Endothelial cell of umbilical vein (primary cell): ENCODE results near the gene KDM4C. TPM values are rescaled to one million over a fixed set of nuclear protein-coding genes. Genes with fewer than 3 reads are reported as not detected.

ENCODE experiments used
- BruUV-seq: library from RNA; stranded (reverse); fragments of 400-500 nt; replicated peaks from 2 replicates; lab custom pipeline; 2021; lab: Mats Ljungman, UMichigan
- CTCF ChIA-PET: fragments of 300-600, 350-600 bp; sonication (Branson Sonifier 250); formaldehyde crosslinking; loops from one replicate; lab custom pipeline; 2021; ENCODE audit warnings: antibody characterized with exemption, inconsistent platforms; lab: Charles Lee
- POLR2A ChIA-PET: fragments of 300-600, 350-600 bp; sonication (Branson Sonifier 250); formaldehyde crosslinking; loops from one replicate; lab custom pipeline; 2021; ENCODE audit warnings: antibody characterized with exemption, inconsistent platforms; lab: Charles Lee
- DNase-seq: peaks from one replicate; pipeline ENCODE4 v3.0.0-alpha.2; 2011; ENCODE audit warnings: low read depth, low spot score
- FAIRE-seq: peaks from 2 replicates; lab custom pipeline; 2011; peaks lifted over from hg19 to GRCh38; lab: Jason Lieb, UNC
- H2AFZ ChIP-seq: 2 replicates; pipeline ENCODE4 v1.6.0; 2012; ENCODE audit warnings: low read depth, low read length, control low read depth, inconsistent platforms
- H3K27ac ChIP-seq: 2 replicates; pipeline ENCODE4 v1.5.1; 2011; ENCODE audit warnings: low read depth, mild to moderate bottlenecking, control low read depth, low read length, moderate library complexity; ENCODE audit not compliant: insufficient read depth
- H3K27me3 ChIP-seq, 2 experiments: 2 replicates each; pipeline versions ENCODE4 v1.6.0 to v1.6.1; 2011; ENCODE audit warnings: low read length in 2 of 2, mixed read lengths in 1 of 2; ENCODE audit not compliant: control insufficient read depth in 2 of 2, insufficient read depth in 2 of 2
- H3K36me3 ChIP-seq, 2 experiments: 2 replicates in 1 of 2; 3 replicates in 1 of 2; pipeline ENCODE4 v1.5.1; 2011; ENCODE audit warnings: low read length in 2 of 2, mild to moderate bottlenecking in 1 of 2, moderate library complexity in 1 of 2; ENCODE audit not compliant: control insufficient read depth in 2 of 2, insufficient read depth in 2 of 2; ENCODE audit errors: extremely low read depth in 1 of 2
- H3K4me1 ChIP-seq: 3 replicates; pipeline ENCODE4 v1.5.1; 2011; ENCODE audit warnings: mild to moderate bottlenecking, low read length; ENCODE audit not compliant: control insufficient read depth, insufficient read depth; ENCODE audit errors: extremely low read depth
- H3K4me2 ChIP-seq: 2 replicates; pipeline ENCODE4 v1.6.1; 2011; ENCODE audit warnings: low read length, control low read depth, mixed read lengths; ENCODE audit not compliant: insufficient read depth
- H3K4me3 ChIP-seq, 3 experiments: fragments of 200-600 bp in 1 of 3; sonication (generic), shearing (Covaris generic) in 1 of 3; replicated peaks in 1 of 3; 2 replicates each; pipeline ENCODE4 v1.5.1; 2011 to 2016; ENCODE audit warnings: control low read depth in 3 of 3, low read length in 3 of 3, mild to moderate bottlenecking in 2 of 3, inconsistent platforms in 1 of 3, low read depth in 1 of 3, moderate library complexity in 1 of 3; ENCODE audit not compliant: insufficient read depth in 1 of 3
- H3K79me2 ChIP-seq: 2 replicates; pipeline ENCODE4 v1.6.0; 2012; ENCODE audit warnings: low read length, inconsistent platforms; ENCODE audit not compliant: control insufficient read depth, insufficient read depth
- H3K9ac ChIP-seq: replicated peaks from 2 replicates; pipeline ENCODE3; 2011; ENCODE audit warnings: low read length, control low read depth; ENCODE audit not compliant: insufficient read depth; ENCODE audit errors: extremely low read depth
- H3K9me1 ChIP-seq: replicated peaks from 3 replicates; pipeline ENCODE4 v1.6.0; 2011; ENCODE audit warnings: mild to moderate bottlenecking, low read length; ENCODE audit not compliant: control insufficient read depth, insufficient read depth; ENCODE audit errors: extremely low read depth
- H3K9me3 ChIP-seq: replicated peaks from 2 replicates; pipeline ENCODE4 v1.5.1; 2012; ENCODE audit warnings: low read length, inconsistent platforms; ENCODE audit not compliant: control insufficient read depth, insufficient read depth
- H4K20me1 ChIP-seq: replicated peaks from 2 replicates; pipeline ENCODE3; 2011; ENCODE audit warnings: mild to moderate bottlenecking, low read length; ENCODE audit not compliant: control insufficient read depth, insufficient read depth; ENCODE audit errors: extremely low read depth
- CTCF ChIP-seq, 2 donors: IDR thresholded peaks; 1 replicate in 1 of 2; 2 replicates in 1 of 2; pipeline ENCODE4 v1.5.1; 2011; ENCODE audit warnings: low read length in 2 of 2, mild to moderate bottlenecking in 2 of 2, moderate library complexity in 2 of 2, control low read depth in 1 of 2, inconsistent platforms in 1 of 2, low read depth in 1 of 2; ENCODE audit not compliant: insufficient read depth in 1 of 2; ENCODE audit errors: extremely low read depth in 1 of 2
- EZH2 ChIP-seq: IDR thresholded peaks from 2 replicates; pipeline ENCODE4 v1.6.1; 2012; ENCODE audit warnings: borderline replicate concordance, low read depth, mild to moderate bottlenecking, moderate library complexity, low read length, inconsistent platforms; ENCODE audit not compliant: severe bottlenecking
- FOS ChIP-seq: IDR thresholded peaks from 2 replicates; pipeline ENCODE4 v1.6.1; 2011; ENCODE audit warnings: mild to moderate bottlenecking, low read length, moderate library complexity, borderline replicate concordance; ENCODE audit not compliant: insufficient read depth
- GATA2 ChIP-seq: IDR thresholded peaks from 2 replicates; pipeline ENCODE4 v1.7.0; 2011; ENCODE audit warnings: low read depth, mild to moderate bottlenecking, moderate library complexity, mixed read lengths, low read length; ENCODE audit not compliant: insufficient read length, insufficient read depth
- JUN ChIP-seq: IDR thresholded peaks from 2 replicates; pipeline ENCODE4 v1.6.1; 2011; ENCODE audit warnings: borderline replicate concordance, low read depth; ENCODE audit not compliant: insufficient read length, insufficient read depth
- MAX ChIP-seq: IDR thresholded peaks from 2 replicates; pipeline ENCODE4 v1.6.1; 2011; ENCODE audit not compliant: insufficient read depth, insufficient read length
- MYC ChIP-seq: IDR thresholded peaks from one replicate; pipeline ENCODE4 v1.6.1; 2011; ENCODE audit warnings: mild to moderate bottlenecking, low read depth, low read length
- POLR2A ChIP-seq: IDR thresholded peaks from 2 replicates; pipeline ENCODE4 v1.6.1; 2012; ENCODE audit warnings: low read depth, mild to moderate bottlenecking, control low read depth, low read length
- POLR2AphosphoS5 ChIP-seq: IDR thresholded peaks from 2 replicates; pipeline ENCODE4 v1.6.1; 2012; ENCODE audit warnings: low read depth, mild to moderate bottlenecking, control low read depth, low read length, moderate library complexity; ENCODE audit not compliant: insufficient read depth
- dilution Hi-C: fragments of 300-500 bp; cut with MboI; formaldehyde crosslinking; loops from one replicate; pipeline ENCODE4 v1.15.0; 2019; ENCODE audit warnings: low sequenced_read_pairs; ENCODE audit not compliant: extremely low pct_ligation_motif_present
- intact Hi-C: fragments of 100-400 bp; cut with micrococcal nuclease; formaldehyde crosslinking; loops from one replicate; pipeline ENCODE4 v1.10.0; 2022
- polyA plus RNA-seq, 4 experiments: library from polyadenylated mRNA; depleted of rRNA in 3 of 4; stranded (reverse) in 3 of 4; unstranded in 1 of 4; fragments of >200 nt; gene quantifications; 2 replicates each; pipeline versions ENCODE4 v1.2.1 to v1.2.3, GENCODE V29; 2011 to 2012; ENCODE audit warnings: missing spikeins in 1 of 4
- total RNA-seq: library from RNA; stranded (reverse); gene quantifications from 2 replicates; pipeline ENCODE4 v1.2.3, GENCODE V29; 2021

The KDM4C gene
- total and polyA plus RNA-seq, 2 donors (not counting 3 experiments of a cell fraction or from before 2014, with no cell fraction given), result 5.4 to 15.0 TPM

GRCh38 chr9:7195526-7195925 is 437.8 kb downstream of the KDM4C start:
- no peak overlapping the region for H2AFZ ChIP-seq
- no peaks in the 10 kb centered on the region for H4K20me1 ChIP-seq
- H3K4me1 ChIP-seq, result no peaks in the 10 kb centered on the region
- no TSS peak for BruUV-seq
- no peak overlapping the region for H3K27ac ChIP-seq
- ChIA-PET CTCF (interaction anchor here (2.2 kb wide), 1 partner anchor 10 kb away, joined by 7 read pairs; no protein-coding TSS in a partner anchor), POLR2A (no interaction called here)
- no peak overlapping the region for H3K4me2 ChIP-seq
- no peak overlapping the region for H3K9ac ChIP-seq
- DNase-seq, result no peak
- H3K79me2 ChIP-seq, result no peaks in the 10 kb centered on the region
- no peak for FAIRE-seq
- H3K9me3 ChIP-seq, result no peaks in the 10 kb centered on the region
- TF ChIP-seq POLR2AphosphoS5 (no peak), POLR2A (no peak), EZH2 (no peak), MYC (no peak), JUN (no peak), FOS (no peak), CTCF (IDR thresholded peaks at IDR 0.05; ENCODE audit: extremely low read depth in 1 of 2, insufficient read depth in 1 of 2, low read depth in 1 of 2, low read length in 2 of 2) (no peak), GATA2 (no peak), MAX (no peak)
- H3K4me3 ChIP-seq, result no peak overlapping the region
- no peaks in the 10 kb centered on the region for H3K36me3 ChIP-seq
- intact Hi-C loops, result no loop called here
- H3K9me1 ChIP-seq, result no peaks in the 10 kb centered on the region
- dilution Hi-C loops, result no loop called here
- peaks cover 2 to 3% of the 10 kb centered on the region in 2 experiments for H3K27me3 ChIP-seq
